ENCODE measurements around the gene CXADR.

Gene CXADR

DNA sequence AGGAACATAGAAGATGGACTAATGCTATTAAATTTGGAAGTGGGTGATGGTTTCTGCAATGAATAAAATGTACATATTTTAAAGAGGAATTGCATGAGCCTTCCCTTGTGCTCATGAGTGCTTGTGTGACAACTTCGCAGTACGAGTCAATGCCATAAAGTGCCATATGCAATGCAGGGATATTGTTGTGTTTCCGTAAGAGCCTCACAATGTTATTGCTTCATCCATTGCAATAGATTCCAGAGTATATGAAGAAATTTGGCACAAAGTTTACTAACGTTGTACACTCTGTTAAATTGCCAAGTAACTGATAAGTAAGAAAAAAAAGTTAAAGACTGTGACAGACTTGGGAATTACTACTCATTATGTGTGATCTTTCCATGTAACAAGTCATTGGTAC is 77.6 kb downstream of the CXADR start:
- Histone ChIP-seq H3K4me3 (replicated peaks; ENCODE audit: insufficient read depth, low read length) (no peak overlapping the region), H3K27me3 (ENCODE audit: insufficient read depth, poor library complexity, severe bottlenecking) (no peaks in the 10 kb centered on the region), H3K27ac (replicated peaks) (no peak overlapping the region)
- DNase-seq (ENCODE audit: low read depth in 1 of 2, low spot score in 1 of 2): no peak
- TF ChIP-seq POLR2AphosphoS5 (IDR thresholded peaks at IDR 0.05; ENCODE audit: low read depth) (no peak), GABPA (IDR thresholded peaks at IDR 0.05; ENCODE audit: low read depth) (no peak), SPI1 (IDR thresholded peaks at IDR 0.05; ENCODE audit: borderline replicate concordance, low read depth) (no peak)
- TF ChIP-seq, protein P1, sequence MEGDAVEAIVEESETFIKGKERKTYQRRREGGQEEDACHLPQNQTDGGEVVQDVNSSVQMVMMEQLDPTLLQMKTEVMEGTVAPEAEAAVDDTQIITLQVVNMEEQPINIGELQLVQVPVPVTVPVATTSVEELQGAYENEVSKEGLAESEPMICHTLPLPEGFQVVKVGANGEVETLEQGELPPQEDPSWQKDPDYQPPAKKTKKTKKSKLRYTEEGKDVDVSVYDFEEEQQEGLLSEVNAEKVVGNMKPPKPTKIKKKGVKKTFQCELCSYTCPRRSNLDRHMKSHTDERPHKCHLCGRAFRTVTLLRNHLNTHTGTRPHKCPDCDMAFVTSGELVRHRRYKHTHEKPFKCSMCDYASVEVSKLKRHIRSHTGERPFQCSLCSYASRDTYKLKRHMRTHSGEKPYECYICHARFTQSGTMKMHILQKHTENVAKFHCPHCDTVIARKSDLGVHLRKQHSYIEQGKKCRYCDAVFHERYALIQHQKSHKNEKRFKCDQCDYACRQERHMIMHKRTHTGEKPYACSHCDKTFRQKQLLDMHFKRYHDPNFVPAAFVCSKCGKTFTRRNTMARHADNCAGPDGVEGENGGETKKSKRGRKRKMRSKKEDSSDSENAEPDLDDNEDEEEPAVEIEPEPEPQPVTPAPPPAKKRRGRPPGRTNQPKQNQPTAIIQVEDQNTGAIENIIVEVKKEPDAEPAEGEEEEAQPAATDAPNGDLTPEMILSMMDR (IDR thresholded peaks at IDR 0.05; ENCODE audit: insufficient read depth, low read length): no peak
- TF ChIP-seq, protein P2, sequence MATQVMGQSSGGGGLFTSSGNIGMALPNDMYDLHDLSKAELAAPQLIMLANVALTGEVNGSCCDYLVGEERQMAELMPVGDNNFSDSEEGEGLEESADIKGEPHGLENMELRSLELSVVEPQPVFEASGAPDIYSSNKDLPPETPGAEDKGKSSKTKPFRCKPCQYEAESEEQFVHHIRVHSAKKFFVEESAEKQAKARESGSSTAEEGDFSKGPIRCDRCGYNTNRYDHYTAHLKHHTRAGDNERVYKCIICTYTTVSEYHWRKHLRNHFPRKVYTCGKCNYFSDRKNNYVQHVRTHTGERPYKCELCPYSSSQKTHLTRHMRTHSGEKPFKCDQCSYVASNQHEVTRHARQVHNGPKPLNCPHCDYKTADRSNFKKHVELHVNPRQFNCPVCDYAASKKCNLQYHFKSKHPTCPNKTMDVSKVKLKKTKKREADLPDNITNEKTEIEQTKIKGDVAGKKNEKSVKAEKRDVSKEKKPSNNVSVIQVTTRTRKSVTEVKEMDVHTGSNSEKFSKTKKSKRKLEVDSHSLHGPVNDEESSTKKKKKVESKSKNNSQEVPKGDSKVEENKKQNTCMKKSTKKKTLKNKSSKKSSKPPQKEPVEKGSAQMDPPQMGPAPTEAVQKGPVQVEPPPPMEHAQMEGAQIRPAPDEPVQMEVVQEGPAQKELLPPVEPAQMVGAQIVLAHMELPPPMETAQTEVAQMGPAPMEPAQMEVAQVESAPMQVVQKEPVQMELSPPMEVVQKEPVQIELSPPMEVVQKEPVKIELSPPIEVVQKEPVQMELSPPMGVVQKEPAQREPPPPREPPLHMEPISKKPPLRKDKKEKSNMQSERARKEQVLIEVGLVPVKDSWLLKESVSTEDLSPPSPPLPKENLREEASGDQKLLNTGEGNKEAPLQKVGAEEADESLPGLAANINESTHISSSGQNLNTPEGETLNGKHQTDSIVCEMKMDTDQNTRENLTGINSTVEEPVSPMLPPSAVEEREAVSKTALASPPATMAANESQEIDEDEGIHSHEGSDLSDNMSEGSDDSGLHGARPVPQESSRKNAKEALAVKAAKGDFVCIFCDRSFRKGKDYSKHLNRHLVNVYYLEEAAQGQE (IDR thresholded peaks at IDR 0.05; ENCODE audit: insufficient replicate concordance, low read depth): no peak

DNA sequence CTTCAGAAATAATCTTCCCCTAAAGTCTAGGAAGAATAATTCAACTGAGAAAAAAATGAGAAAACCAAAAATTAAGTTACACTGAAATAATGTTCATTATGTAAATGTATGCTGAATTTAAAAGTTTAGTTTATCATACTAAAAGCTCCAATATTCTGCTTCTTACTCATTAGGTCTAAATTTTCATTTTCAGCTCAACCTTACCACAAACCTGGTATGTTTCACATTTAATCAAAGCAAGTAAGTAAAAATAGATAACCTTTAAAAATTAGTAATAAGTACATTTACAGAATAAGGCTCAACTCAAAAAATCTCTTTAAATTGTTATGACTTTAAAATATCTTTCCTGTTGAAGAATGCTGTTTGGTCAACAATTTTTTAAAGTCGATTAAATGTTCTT is 84.8 kb downstream of the CXADR start:
- no peak overlapping the region for H3K4me3 ChIP-seq (replicated peaks; ENCODE audit: insufficient read depth, low read length)
- no peak overlapping the region for H3K27ac ChIP-seq (replicated peaks)
- TF ChIP-seq POLR2AphosphoS5 (IDR thresholded peaks at IDR 0.05; ENCODE audit: low read depth) (no peak), SPI1 (IDR thresholded peaks at IDR 0.05; ENCODE audit: borderline replicate concordance, low read depth) (no peak), GABPA (IDR thresholded peaks at IDR 0.05; ENCODE audit: low read depth) (no peak)
- TF ChIP-seq, protein P1 (IDR thresholded peaks at IDR 0.05; ENCODE audit: insufficient read depth, low read length): no peak
- TF ChIP-seq, protein P2 (IDR thresholded peaks at IDR 0.05; ENCODE audit: insufficient replicate concordance, low read depth): no peak
- DNase-seq (ENCODE audit: low read depth in 1 of 2, low spot score in 1 of 2): no peak
- no peaks in the 10 kb centered on the region for H3K27me3 ChIP-seq (ENCODE audit: insufficient read depth, poor library complexity, severe bottlenecking)

DNA sequence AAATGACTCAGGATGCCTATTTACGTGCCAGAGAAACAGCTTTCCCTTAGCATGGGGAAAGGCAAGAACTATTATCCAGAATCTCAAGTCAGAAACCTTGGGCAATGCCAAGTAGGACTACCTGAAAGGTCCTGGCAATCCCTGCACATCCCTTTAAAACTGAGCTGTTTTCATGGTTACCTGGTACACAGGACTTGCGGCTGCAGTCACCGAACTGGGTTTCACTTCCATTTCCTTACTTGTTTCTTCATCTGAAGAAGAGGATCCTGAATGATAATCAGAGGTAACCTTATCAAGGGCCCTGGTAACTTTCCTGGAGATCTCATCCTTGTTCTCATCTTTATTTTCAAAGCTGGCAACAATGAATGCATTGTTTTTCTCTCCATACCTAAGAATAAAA is 85.6 kb downstream of the CXADR start:
- H3K27me3 ChIP-seq (ENCODE audit: insufficient read depth, poor library complexity, severe bottlenecking): no peaks in the 10 kb centered on the region
- DNase-seq (ENCODE audit: low read depth in 1 of 2, low spot score in 1 of 2): no peak
- H3K27ac ChIP-seq (replicated peaks): no peak overlapping the region
- TF ChIP-seq GABPA (IDR thresholded peaks at IDR 0.05; ENCODE audit: low read depth) (no peak), POLR2AphosphoS5 (IDR thresholded peaks at IDR 0.05; ENCODE audit: low read depth) (no peak), SPI1 (IDR thresholded peaks at IDR 0.05; ENCODE audit: borderline replicate concordance, low read depth) (no peak)
- TF ChIP-seq, protein P1 (IDR thresholded peaks at IDR 0.05; ENCODE audit: insufficient read depth, low read length): no peak
- TF ChIP-seq, protein P2 (IDR thresholded peaks at IDR 0.05; ENCODE audit: insufficient replicate concordance, low read depth): no peak
- H3K4me3 ChIP-seq (replicated peaks; ENCODE audit: insufficient read depth, low read length): no peak overlapping the region

Data from HL-60 (cell line).